Retinal pigment epithelial cell (primary cell): Measurements from ENCODE around the gene MPV17.
"Not testable (repeated sequence)": the region's sequence is repeated elsewhere in the genome, so short reads cannot be mapped to it uniquely, and the experiment has no call there.

Source experiments
- DNase-seq: peaks from one replicate; pipeline ENCODE4 v3.0.0-alpha.2; 2010; ENCODE audit warnings: low read depth
- H3K4me3 ChIP-seq: 2 replicates; pipeline ENCODE4 v1.5.1; 2011; ENCODE audit warnings: mild to moderate bottlenecking, low read length, control low read depth, moderate library complexity
- TF ChIP-seq, protein P1 (sequence below): conservative IDR thresholded peaks from 2 replicates; pipeline ENCODE4 v1.5.1; 2011; ENCODE audit warnings: low read depth, low read length, control low read depth, inconsistent platforms

The MPV17 gene

GRCh38 chr2:27281855-27282559, 40.9 kb downstream of the MPV17 start, which contains the start of gene TRIM54:
Gene TRIM54, plus strand, starts transcription at chr2:27282429. Its CDS starts 303 bp downstream, at chr2:27282732.
- no peak for DNase-seq
- H3K4me3 ChIP-seq, result no peak within 1 kb of the TSS
- TF ChIP-seq, protein P1, sequence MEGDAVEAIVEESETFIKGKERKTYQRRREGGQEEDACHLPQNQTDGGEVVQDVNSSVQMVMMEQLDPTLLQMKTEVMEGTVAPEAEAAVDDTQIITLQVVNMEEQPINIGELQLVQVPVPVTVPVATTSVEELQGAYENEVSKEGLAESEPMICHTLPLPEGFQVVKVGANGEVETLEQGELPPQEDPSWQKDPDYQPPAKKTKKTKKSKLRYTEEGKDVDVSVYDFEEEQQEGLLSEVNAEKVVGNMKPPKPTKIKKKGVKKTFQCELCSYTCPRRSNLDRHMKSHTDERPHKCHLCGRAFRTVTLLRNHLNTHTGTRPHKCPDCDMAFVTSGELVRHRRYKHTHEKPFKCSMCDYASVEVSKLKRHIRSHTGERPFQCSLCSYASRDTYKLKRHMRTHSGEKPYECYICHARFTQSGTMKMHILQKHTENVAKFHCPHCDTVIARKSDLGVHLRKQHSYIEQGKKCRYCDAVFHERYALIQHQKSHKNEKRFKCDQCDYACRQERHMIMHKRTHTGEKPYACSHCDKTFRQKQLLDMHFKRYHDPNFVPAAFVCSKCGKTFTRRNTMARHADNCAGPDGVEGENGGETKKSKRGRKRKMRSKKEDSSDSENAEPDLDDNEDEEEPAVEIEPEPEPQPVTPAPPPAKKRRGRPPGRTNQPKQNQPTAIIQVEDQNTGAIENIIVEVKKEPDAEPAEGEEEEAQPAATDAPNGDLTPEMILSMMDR, result no peak

DNA sequence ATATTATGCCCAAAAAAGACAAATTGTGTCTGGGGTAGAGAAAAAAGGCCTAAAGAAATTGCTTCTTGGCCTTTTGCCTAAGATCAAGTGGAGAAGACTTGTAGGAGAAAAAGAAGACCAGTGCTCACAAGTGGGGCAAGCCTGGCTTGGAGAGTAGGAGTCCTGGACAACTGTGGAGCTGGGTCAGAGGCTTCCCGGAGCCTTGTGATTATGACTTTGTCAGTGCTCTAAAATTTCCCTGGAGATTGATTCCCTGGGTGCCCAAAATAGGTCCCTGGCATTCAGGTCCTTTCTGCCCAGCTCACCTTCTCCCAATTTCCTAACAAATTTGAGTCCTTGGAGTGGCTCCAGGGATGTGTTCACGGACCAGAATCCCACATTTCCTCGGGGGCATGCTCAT, 41.5 kb downstream of the MPV17 start:
- no peak for DNase-seq
- TF ChIP-seq, protein P1, result no peak
- H3K4me3 ChIP-seq, result no peak overlapping the region

DNA sequence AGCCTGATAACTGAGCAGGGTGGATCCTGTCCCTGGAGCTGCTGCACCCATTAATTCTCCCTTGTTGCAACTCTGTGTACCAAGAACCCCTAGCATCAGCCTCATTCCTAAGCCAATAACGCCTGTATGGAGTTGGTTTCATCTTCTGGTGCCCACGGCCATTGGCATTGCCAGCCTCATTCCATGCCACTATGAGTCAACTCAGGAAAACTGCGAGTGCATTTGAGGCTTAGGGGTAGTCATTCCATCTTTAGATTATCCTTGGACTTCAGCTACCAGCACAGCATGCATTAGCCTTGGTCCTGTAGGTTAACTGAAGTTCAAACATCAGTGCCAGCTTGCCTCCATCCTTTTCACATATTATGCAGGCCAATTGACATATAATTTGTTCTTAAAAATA, 42.1 kb downstream of the MPV17 start:
- TF ChIP-seq, protein P1, result no peak

DNA sequence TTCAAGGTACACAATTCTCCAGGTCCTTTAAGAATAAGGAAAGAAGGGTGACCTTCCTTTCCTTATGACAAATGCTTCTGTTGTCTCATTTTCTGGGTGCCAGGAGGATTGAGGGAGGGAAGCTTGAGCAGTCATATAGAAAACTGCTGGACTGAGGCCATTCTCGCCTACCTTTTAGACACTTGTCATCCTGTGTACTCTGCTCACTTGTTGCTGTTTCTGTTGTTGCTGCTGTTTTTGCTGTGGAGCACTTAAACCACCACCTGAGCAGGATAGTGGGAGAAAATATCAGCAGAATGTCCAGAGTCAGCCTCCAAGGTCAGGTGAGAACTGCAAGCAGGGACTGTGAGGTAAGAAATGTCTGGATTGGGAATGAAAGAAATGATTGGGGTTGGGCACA, 44.9 kb downstream of the MPV17 start:
- H3K4me3 ChIP-seq, result no peak overlapping the region
- TF ChIP-seq, protein P1, result no peak

More for the DNA sequence above, 42.1 kb downstream of the MPV17 start:
- DNase-seq, result no peak
- no peak overlapping the region for H3K4me3 ChIP-seq

DNA sequence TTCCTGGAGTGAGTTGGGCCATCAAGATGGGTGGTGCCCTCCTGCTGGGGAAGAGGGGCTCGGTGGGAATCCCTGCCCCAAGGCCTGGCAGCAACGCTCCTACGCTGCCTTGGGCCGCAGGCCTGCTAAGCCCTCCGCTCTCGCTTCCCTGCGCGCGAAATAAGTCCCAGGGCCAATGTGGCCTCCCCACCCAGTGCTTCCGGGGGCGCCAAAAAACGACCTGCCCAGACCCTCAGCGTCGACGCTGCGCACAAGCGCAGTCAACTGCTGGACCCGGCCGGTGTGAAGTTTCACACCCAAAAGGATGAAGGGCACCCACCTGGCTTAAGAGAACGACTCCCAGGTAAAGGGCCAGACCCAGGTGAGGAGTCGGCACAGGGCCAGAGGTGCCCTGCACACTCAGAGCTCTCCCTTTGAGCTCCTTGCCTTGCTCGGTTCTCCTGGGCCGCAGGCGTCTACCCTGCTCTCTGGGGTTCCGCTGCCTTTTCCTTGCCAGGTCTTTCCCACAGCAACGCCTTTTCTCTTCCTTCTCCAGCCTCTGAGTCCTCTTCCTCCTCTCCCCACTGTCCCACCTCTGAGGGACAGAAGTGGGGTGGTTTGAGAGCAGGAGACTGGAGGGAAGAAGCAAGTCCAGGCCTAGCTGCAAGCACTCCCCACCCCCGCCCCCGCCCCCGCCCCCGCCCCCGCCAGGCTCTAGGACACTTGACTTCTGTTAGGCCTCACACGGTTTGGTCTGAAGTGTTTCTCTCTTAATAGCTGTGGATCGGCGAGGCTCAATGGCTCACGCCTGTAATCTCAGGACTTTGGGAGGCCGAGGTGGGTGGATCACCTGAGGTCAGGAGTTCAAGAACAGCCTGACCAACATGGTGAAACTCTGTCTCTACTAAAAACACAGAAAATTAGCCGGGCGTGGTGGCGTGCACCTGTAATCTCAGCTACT, 47.4 kb downstream of the MPV17 start, which contains the start of gene DNAJC5G:
DNAJC5G (plus strand) TSS at position 223 of the 940 bp plus-strand sequence. CDS start 1,296 bp downstream, outside the sequence.
- DNase-seq, result no peak
- no peak within 1 kb of the TSS for H3K4me3 ChIP-seq
- TF ChIP-seq, protein P1, result no peak

More for the DNA sequence above, 44.9 kb downstream of the MPV17 start:
- no peak for DNase-seq

DNA sequence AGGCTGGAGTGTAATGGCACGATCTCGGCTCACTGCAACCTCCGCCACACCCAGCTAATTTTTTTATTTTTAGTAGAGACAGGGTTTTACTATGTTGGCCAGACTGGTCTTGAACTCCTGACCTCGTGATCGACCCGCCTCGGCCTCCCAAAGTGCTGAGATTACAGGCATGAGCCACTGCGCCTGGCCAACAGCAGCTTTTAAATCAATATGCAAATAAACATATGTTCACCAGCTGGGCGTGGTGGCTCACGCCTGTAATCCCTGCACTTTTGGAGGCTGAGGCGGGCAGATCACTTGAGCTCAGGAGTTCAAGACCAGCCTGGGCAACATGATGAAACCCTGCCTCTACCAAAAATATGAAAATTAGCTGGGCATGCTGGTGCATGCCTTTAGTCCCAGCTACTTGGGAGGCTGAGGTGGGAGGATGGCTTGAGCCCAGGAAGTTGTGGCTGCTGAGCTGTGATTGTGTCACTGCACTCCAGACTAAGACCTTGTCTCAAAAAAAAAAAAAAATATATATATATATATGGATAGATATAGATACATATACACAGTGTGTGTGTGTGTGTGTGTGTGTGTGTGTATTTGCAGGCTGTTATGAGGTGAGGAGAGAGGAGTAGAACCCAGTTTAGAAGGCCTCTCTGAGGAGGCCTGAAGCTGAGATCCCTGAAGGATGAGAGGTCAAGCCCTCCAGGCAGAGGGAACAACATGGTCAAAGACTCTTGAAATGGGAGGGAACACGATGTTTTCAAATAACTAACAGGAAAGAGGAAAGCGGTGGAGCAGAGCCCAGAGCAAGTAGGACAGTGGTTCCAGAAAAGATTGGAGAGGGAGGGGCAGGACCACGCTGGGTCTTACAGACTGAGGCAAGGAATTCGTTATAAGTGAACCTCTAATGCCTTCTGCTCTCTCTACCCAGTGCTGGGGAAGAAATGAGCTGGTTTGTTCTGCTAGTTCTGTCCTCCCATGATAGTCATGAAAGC, 50.1 kb downstream of the MPV17 start:
- DNase-seq, H3K4me3 ChIP-seq: not testable (repeated sequence)
